ENCODE data around the gene DRD4. TPM values are rescaled to one million over a fixed set of nuclear protein-coding genes. Genes with fewer than 3 reads are reported as not detected.
"Not testable (repeated sequence)": the region's sequence is repeated elsewhere in the genome, so short reads cannot be mapped to it uniquely, and the experiment has no call there.

Gene DRD4
- total RNA-seq, 1 donor from 2014 or later, result 0.39 TPM

- intact Hi-C loops (cut with micrococcal nuclease), result no loop called here
Measured at GRCh38 chr11:665062-665703, 28.1 kb downstream of the DRD4 start.

- intact Hi-C loops (cut with micrococcal nuclease), result no loop called here
Measured at GRCh38 chr11:665704-666281, 28.7 kb downstream of the DRD4 start.

GRCh38 chr11:673866-674265 is 36.8 kb downstream of the DRD4 start:
- intact Hi-C loops (cut with micrococcal nuclease), result no loop called here

- intact Hi-C loops (cut with micrococcal nuclease), result no loop called here
Measured at GRCh38 chr11:674406-674805, 37.3 kb downstream of the DRD4 start.

GRCh38 chr11:678297-678696 is 41.2 kb downstream of the DRD4 start:
- intact Hi-C loops (cut with micrococcal nuclease), result no loop called here

GRCh38 chr11:679271-680207 is 42.5 kb downstream of the DRD4 start:
- intact Hi-C loops (cut with micrococcal nuclease), result no loop called here

- intact Hi-C loops (cut with micrococcal nuclease), result no loop called here
Measured at GRCh38 chr11:680476-680875, 43.4 kb downstream of the DRD4 start.

- intact Hi-C loops (cut with micrococcal nuclease), result no loop called here
Measured at GRCh38 chr11:680970-681369, 43.9 kb downstream of the DRD4 start.

- intact Hi-C loops (cut with micrococcal nuclease), result no loop called here
Measured at GRCh38 chr11:686451-687243, 49.6 kb downstream of the DRD4 start.

GRCh38 chr11:687751-688150 is 50.7 kb downstream of the DRD4 start:
- intact Hi-C loops (cut with micrococcal nuclease), result no loop called here

GRCh38 chr11:688681-689080 is 51.6 kb downstream of the DRD4 start:
- intact Hi-C loops (cut with micrococcal nuclease), result no loop called here

- intact Hi-C loops (cut with micrococcal nuclease), result no loop called here
Measured at GRCh38 chr11:689625-690024, 52.6 kb downstream of the DRD4 start.

- intact Hi-C loops (cut with micrococcal nuclease), result not testable (repeated sequence)
Measured at GRCh38 chr11:690244-690643, 53.2 kb downstream of the DRD4 start.

Other genes starting within 250 kb of the DRD4 start
- not detected in 2 replicates for gene PKP3, start 243.1 kb upstream of the DRD4 start, total RNA-seq
- gene SIGIRR, start 222.3 kb upstream of the DRD4 start, total RNA-seq, result 176 and 178 TPM in 2 replicates
- gene ANO9, start 195.3 kb upstream of the DRD4 start, total RNA-seq, result 67.6 and 74.5 TPM in 2 replicates
- gene PTDSS2, start 187.0 kb upstream of the DRD4 start, total RNA-seq, result 26.5 and 28.4 TPM in 2 replicates
- 99.8 and 101 TPM in 2 replicates for gene RNH1, start 130.0 kb upstream of the DRD4 start, total RNA-seq
- gene HRAS, start 101.7 kb upstream of the DRD4 start, total RNA-seq, result 51.6 and 62.5 TPM in 2 replicates
- gene LRRC56, start 99.7 kb upstream of the DRD4 start, total RNA-seq, result 2.1 and 2.2 TPM in 2 replicates
- 1.6 and 2.4 TPM in 2 replicates for gene LMNTD2, start 76.5 kb upstream of the DRD4 start, total RNA-seq
- 22.3 and 23.4 TPM in 2 replicates for gene RASSF7, start 76.3 kb upstream of the DRD4 start, total RNA-seq
- gene PHRF1, start 60.8 kb upstream of the DRD4 start, total RNA-seq, result 46.4 and 51.3 TPM in 2 replicates
- 50.9 and 55.3 TPM in 2 replicates for gene IRF7, start 21.3 kb upstream of the DRD4 start, total RNA-seq
- gene CDHR5, start 12.3 kb upstream of the DRD4 start, total RNA-seq, result 0.07 TPM in 1 of 2 replicates, not detected in the other
- gene SCT, start 10.1 kb upstream of the DRD4 start, total RNA-seq, result not detected in 2 replicates
- 49.3 and 52.6 TPM in 2 replicates for gene DEAF1, start 58.0 kb downstream of the DRD4 start, total RNA-seq
- gene TMEM80, start 58.5 kb downstream of the DRD4 start, total RNA-seq, result 21.9 and 22.6 TPM in 2 replicates
- 12.3 and 12.6 TPM in 2 replicates for gene EPS8L2, start 69.0 kb downstream of the DRD4 start, total RNA-seq
- 261 and 277 TPM in 2 replicates for gene TALDO1, start 110.2 kb downstream of the DRD4 start, total RNA-seq
- 60.8 and 61.5 TPM in 2 replicates for gene GATD1, start 140.2 kb downstream of the DRD4 start, total RNA-seq
- 1.6 and 2.0 TPM in 2 replicates for gene CEND1, start 152.8 kb downstream of the DRD4 start, total RNA-seq
- 57.4 and 57.9 TPM in 2 replicates for gene SLC25A22, start 161.0 kb downstream of the DRD4 start, total RNA-seq
- gene PIDD1, start 168.0 kb downstream of the DRD4 start, total RNA-seq, result 40.1 and 41.9 TPM in 2 replicates
- gene RPLP2, start 172.7 kb downstream of the DRD4 start, total RNA-seq, result 2,156 and 2,169 TPM in 2 replicates
- gene PNPLA2, start 181.6 kb downstream of the DRD4 start, total RNA-seq, result 43.0 and 50.3 TPM in 2 replicates
- 6.4 and 8.0 TPM in 2 replicates for gene CRACR2B, start 190.7 kb downstream of the DRD4 start, total RNA-seq
- gene CD151, start 195.7 kb downstream of the DRD4 start, total RNA-seq, result 41.4 and 42.4 TPM in 2 replicates
- 105 and 106 TPM in 2 replicates for gene POLR2L, start 205.3 kb downstream of the DRD4 start, total RNA-seq
- gene TSPAN4, start 205.6 kb downstream of the DRD4 start, total RNA-seq, result 8.5 and 8.8 TPM in 2 replicates